ENCODE data around the gene TMPRSS11D. TPM values are rescaled to one million over a fixed set of nuclear protein-coding genes. Genes with fewer than 3 reads are reported as not detected.

Gene TMPRSS11D
- total and polyA plus RNA-seq, 2 experiments from 2014 or later: 0.27 TPM; not detected in 1

DNA sequence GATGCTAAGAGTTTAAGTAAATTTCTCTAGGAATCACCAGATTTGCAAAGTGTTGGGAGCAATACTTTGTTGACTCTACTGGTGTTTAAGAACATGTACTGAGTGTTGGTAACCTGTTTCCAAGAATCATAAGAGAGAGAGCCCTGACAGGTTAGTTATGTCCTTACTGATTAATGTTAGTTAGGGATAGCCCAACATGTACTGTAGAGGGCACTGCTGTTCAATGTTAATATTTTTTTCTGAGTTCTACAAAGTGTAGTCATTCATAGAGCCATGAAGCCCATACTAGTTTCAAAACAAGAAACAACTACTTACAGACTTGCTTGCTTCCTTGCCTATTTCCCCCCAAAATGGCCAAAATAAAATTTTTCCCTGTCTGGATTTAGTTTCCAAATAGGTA is 11.9 kb downstream of the TMPRSS11D start:
- TF ChIP-seq, protein P1, sequence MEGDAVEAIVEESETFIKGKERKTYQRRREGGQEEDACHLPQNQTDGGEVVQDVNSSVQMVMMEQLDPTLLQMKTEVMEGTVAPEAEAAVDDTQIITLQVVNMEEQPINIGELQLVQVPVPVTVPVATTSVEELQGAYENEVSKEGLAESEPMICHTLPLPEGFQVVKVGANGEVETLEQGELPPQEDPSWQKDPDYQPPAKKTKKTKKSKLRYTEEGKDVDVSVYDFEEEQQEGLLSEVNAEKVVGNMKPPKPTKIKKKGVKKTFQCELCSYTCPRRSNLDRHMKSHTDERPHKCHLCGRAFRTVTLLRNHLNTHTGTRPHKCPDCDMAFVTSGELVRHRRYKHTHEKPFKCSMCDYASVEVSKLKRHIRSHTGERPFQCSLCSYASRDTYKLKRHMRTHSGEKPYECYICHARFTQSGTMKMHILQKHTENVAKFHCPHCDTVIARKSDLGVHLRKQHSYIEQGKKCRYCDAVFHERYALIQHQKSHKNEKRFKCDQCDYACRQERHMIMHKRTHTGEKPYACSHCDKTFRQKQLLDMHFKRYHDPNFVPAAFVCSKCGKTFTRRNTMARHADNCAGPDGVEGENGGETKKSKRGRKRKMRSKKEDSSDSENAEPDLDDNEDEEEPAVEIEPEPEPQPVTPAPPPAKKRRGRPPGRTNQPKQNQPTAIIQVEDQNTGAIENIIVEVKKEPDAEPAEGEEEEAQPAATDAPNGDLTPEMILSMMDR (IDR thresholded peaks at IDR 0.05; ENCODE audit: low read depth, low read length): peak; percentile 61
- Histone ChIP-seq H3K27me3 (no peaks in the 10 kb centered on the region), H3K36me3 (no peaks in the 10 kb centered on the region), H3K27ac (no peak overlapping the region), H3K9me3 (ENCODE audit: low read depth) (no peaks in the 10 kb centered on the region), H3K4me3 (no peak overlapping the region), H3K4me1 (ENCODE audit: low read depth) (no peaks in the 10 kb centered on the region)
- peak; percentile 52 to 69 for DNase-seq (ENCODE audit: low read depth in 1 of 2, low spot score in 1 of 2)

DNA sequence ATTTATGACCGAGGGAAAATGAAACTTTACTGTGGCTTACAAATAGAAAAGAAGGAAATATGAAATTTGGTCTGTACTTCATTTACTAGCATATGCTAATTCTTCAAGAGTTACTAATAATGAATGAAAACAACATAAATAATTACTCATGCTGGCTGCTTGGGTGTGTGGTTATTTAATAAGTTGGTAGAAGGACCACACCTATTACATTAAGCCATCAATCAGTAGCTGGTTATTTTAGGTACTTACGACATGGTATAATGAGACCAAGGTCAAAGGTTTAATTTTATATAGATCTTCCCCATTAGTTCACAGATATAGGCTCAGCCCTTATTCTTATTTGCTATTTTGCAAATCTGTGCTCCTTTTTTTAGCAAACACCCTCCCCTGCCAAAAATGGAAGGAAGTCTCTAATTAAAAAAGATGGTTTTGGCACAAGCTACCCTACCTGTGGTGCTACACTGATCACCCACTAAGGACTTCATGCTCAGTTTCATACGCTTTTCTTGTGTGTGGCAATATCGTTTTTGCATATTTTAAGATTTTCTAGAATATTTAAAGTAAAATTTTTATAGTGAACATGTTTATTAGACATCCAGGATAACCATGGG is 14.1 kb downstream of the TMPRSS11D start:
- no peak for DNase-seq (ENCODE audit: low read depth in 1 of 2, low spot score in 1 of 2)
- Histone ChIP-seq H3K9me3 (ENCODE audit: low read depth) (no peaks in the 10 kb centered on the region), H3K4me1 (ENCODE audit: low read depth) (no peaks in the 10 kb centered on the region), H3K4me3 (no peak overlapping the region), H3K27me3 (no peaks in the 10 kb centered on the region), H3K36me3 (no peaks in the 10 kb centered on the region), H3K27ac (no peak overlapping the region)
- TF ChIP-seq, protein P1 (IDR thresholded peaks at IDR 0.05; ENCODE audit: low read depth, low read length): no peak

DNA sequence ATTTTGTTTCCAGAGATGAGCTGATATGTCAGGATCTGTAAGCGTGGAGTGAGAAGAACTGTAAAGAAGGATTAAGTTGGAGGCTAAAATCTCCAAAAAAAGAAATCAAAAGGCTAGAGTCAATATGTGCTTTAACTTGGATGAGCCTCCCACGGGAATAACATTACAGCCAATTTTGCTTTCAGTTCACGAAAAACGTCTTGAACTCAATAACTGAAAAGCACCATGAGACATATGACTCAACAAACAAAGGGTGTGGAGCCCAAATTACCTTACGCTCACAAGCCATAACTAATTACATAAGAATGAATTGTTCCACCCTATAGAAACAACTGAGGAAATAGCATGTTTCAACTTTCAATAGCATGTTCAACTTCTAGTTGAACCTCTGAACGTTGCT is 22.3 kb downstream of the TMPRSS11D start:
- Histone ChIP-seq H3K9me3 (ENCODE audit: low read depth) (no peaks in the 10 kb centered on the region), H3K4me1 (ENCODE audit: low read depth) (no peaks in the 10 kb centered on the region), H3K4me3 (no peak overlapping the region), H3K36me3 (no peaks in the 10 kb centered on the region), H3K27ac (no peak overlapping the region), H3K27me3 (no peaks in the 10 kb centered on the region)
- TF ChIP-seq, protein P1 (IDR thresholded peaks at IDR 0.05; ENCODE audit: low read depth, low read length): no peak
- no peak for DNase-seq (ENCODE audit: low read depth in 1 of 2, low spot score in 1 of 2)

DNA sequence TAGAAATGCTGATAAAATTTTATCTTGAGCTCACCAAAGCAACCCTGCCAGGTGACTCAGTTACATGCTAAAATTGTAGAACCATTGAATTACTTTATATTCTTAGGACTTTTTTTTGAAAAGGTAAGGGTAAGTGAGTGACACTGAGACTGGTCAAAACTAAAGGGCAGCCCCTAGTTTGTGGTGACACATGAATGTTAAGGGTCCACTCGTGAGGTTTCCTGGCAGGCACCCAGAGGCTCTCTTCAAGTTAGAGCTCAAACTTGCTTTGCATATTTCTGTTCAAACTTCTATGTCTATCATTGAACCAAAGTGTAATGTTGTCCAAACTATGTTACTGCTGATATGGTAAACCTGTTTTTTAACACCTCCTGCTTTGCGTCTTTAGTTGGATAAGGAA is 30.5 kb downstream of the TMPRSS11D start:
- no peaks in the 10 kb centered on the region for H3K9me3 ChIP-seq (ENCODE audit: low read depth)
- H3K4me3 ChIP-seq: no peak overlapping the region
- no peaks in the 10 kb centered on the region for H3K27me3 ChIP-seq
- H3K36me3 ChIP-seq: no peaks in the 10 kb centered on the region
- H3K4me1 ChIP-seq (ENCODE audit: low read depth): peaks cover 7% of the 10 kb centered on the region
- peak in 1 of 2 donors; percentile 69 for DNase-seq (ENCODE audit: low read depth in 1 of 2, low spot score in 1 of 2)
- no peak overlapping the region for H3K27ac ChIP-seq
- TF ChIP-seq, protein P1 (IDR thresholded peaks at IDR 0.05; ENCODE audit: low read depth, low read length): no peak

DNA sequence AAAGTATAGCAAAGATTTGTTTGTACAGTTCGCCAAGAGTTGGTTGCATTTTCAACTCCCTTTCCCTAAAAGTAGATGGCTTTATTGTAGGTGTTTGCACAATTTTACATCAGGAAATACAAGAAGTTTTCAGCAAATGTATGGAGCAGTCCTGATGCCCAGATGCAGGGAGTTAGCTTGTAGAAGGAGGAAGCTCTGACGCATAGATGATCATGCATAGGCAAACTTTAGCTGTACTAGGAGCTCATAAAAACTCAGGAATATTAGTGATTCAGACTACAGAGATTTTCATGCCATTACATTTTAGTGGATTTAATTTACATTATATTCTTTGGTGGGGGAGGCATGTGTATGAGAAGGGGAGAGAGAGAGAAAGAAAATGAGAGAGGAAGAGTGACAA is 62.9 kb downstream of the TMPRSS11D start:
- no peaks in the 10 kb centered on the region for H3K27me3 ChIP-seq
- no peaks in the 10 kb centered on the region for H3K9me3 ChIP-seq (ENCODE audit: low read depth)
- DNase-seq (ENCODE audit: low read depth in 1 of 2, low spot score in 1 of 2): no peak
- H3K4me1 ChIP-seq (ENCODE audit: low read depth): no peaks in the 10 kb centered on the region
- TF ChIP-seq, protein P1 (IDR thresholded peaks at IDR 0.05; ENCODE audit: low read depth, low read length): no peak
- H3K4me3 ChIP-seq: no peak overlapping the region
- no peaks in the 10 kb centered on the region for H3K36me3 ChIP-seq
- no peak overlapping the region for H3K27ac ChIP-seq

All from cardiac muscle cell (in vitro differentiated cells and primary cell).